DND-41 (cell line): ENCODE data around the gene CYP2A6.

Experiments
- ATAC-seq: fragments of 200-7000 bp; cut with Tn5 transposase; 3 replicates; pipeline ENCODE4 v1.9.1; 2021; ENCODE audit warnings: low read depth; ENCODE audit not compliant: insufficient read depth
- DNase-seq: peaks from one replicate; pipeline ENCODE4 v3.0.0-alpha.2; 2020
- H2AFZ ChIP-seq: 2 replicates; pipeline ENCODE4 v1.6.0; 2012; ENCODE audit warnings: low read depth, low read length
- H3K27ac ChIP-seq: 2 replicates; pipeline ENCODE4 v1.5.1; 2012; ENCODE audit warnings: low read length, inconsistent platforms
- H3K27me3 ChIP-seq: fragments of 200-600 bp; sonication (generic); 2 replicates; pipeline ENCODE4 v1.6.0; 2012; ENCODE audit warnings: low read length, mild to moderate bottlenecking, inconsistent platforms; ENCODE audit not compliant: insufficient read depth, poor library complexity
- H3K36me3 ChIP-seq: 2 replicates; pipeline ENCODE4 v1.5.1; 2012; ENCODE audit warnings: low read length, inconsistent platforms; ENCODE audit not compliant: insufficient read depth
- H3K4me1 ChIP-seq: 2 replicates; pipeline ENCODE4 v1.5.1; 2012; ENCODE audit warnings: mild to moderate bottlenecking, low read length; ENCODE audit not compliant: insufficient read depth
- H3K4me2 ChIP-seq: 2 replicates; pipeline ENCODE4 v1.6.0; 2012; ENCODE audit warnings: mild to moderate bottlenecking, moderate library complexity, low read length, inconsistent platforms; ENCODE audit not compliant: insufficient read depth
- H3K4me3 ChIP-seq, 2 experiments: fragments of 200-600 bp in 1 of 2; shearing (Covaris generic) in 1 of 2; 2 replicates each; pipeline ENCODE4 v1.5.1; 2012 to 2016; ENCODE audit warnings: inconsistent platforms in 2 of 2, low read length in 2 of 2, mild to moderate bottlenecking in 2 of 2, low read depth in 1 of 2, moderate library complexity in 1 of 2
- H3K79me2 ChIP-seq: 2 replicates; pipeline ENCODE4 v1.6.0; 2012; ENCODE audit warnings: low read length, inconsistent platforms; ENCODE audit not compliant: insufficient read depth
- H3K9ac ChIP-seq: 2 replicates; pipeline ENCODE4 v1.6.0; 2012; ENCODE audit warnings: low read depth, mild to moderate bottlenecking, inconsistent platforms, low read length, moderate library complexity
- H3K9me3 ChIP-seq: 2 replicates; pipeline ENCODE4 v1.5.1; 2012; ENCODE audit warnings: low read length, moderate library complexity, mild to moderate bottlenecking, inconsistent platforms; ENCODE audit not compliant: insufficient read depth, severe bottlenecking
- H4K20me1 ChIP-seq: 2 replicates; pipeline ENCODE4 v1.6.0; 2012; ENCODE audit warnings: low read length; ENCODE audit not compliant: insufficient read depth
- CTCF ChIP-seq: IDR thresholded peaks from 2 replicates; pipeline ENCODE4 v1.5.1; 2012; ENCODE audit warnings: borderline replicate concordance, low read length, moderate library complexity, mild to moderate bottlenecking; ENCODE audit not compliant: poor library complexity, severe bottlenecking; ENCODE audit errors: extremely low read depth
- EZH2 ChIP-seq: IDR thresholded peaks from 3 replicates; pipeline ENCODE4 v1.6.1; 2012; ENCODE audit warnings: borderline replicate concordance, low read depth, mild to moderate bottlenecking, moderate library complexity, low read length, inconsistent platforms; ENCODE audit not compliant: severe bottlenecking

The CYP2A6 gene

GRCh38 chr19:40807147-40808020 is 42.9 kb downstream of the CYP2A6 start:
- Histone ChIP-seq H3K79me2 (peaks cover 61% of the 10 kb centered on the region), H3K4me3 (no peak overlapping the region), H3K36me3 (peaks cover 77% of the 10 kb centered on the region), H3K4me1 (peaks cover 27% of the 10 kb centered on the region), H3K9me3 (no peaks in the 10 kb centered on the region), H3K9ac (no peak overlapping the region), H4K20me1 (peaks cover 77% of the 10 kb centered on the region), H2AFZ (no peak overlapping the region), H3K4me2 (no peak overlapping the region), H3K27me3 (no peaks in the 10 kb centered on the region), H3K27ac (no peak overlapping the region)
- TF ChIP-seq EZH2 (no peak), CTCF (peak; percentile 52)
- ATAC-seq, result no peak
- no peak for DNase-seq

- TF ChIP-seq CTCF (peak; percentile 68), EZH2 (no peak)
- peaks cover 85% of the 10 kb centered on the region for H3K36me3 ChIP-seq
- H3K9me3 ChIP-seq, result no peaks in the 10 kb centered on the region
- H3K27ac ChIP-seq, result no peak overlapping the region
- no peak overlapping the region for H2AFZ ChIP-seq
- peaks cover 69% of the 10 kb centered on the region for H3K79me2 ChIP-seq
- no peaks in the 10 kb centered on the region for H3K27me3 ChIP-seq
- peaks cover 85% of the 10 kb centered on the region for H4K20me1 ChIP-seq
- H3K9ac ChIP-seq, result no peak overlapping the region
- H3K4me1 ChIP-seq, result peaks cover 35% of the 10 kb centered on the region
- H3K4me2 ChIP-seq, result no peak overlapping the region
- DNase-seq (peak; percentile 72), ATAC-seq (peak; percentile 77)
- H3K4me3 ChIP-seq, result no peak overlapping the region
These were observed 43.7 kb downstream of the CYP2A6 start for GRCh38 chr19:40806423-40807146.

GRCh38 chr19:40805258-40805868 is 44.9 kb downstream of the CYP2A6 start:
- Histone ChIP-seq H3K79me2 (peaks cover 81% of the 10 kb centered on the region), H3K4me2 (0 out of 2 replicates have a peak overlapping the region, but pooled peaks have one; percentile 22), H4K20me1 (peaks cover 95% of the 10 kb centered on the region)

More at GRCh38 chr19:40805258-40805868, 44.9 kb downstream of the CYP2A6 start:
- Histone ChIP-seq H3K27me3 (no peaks in the 10 kb centered on the region), H3K9ac (no peak overlapping the region), H3K36me3 (peaks cover 95% of the 10 kb centered on the region), H3K9me3 (no peaks in the 10 kb centered on the region), H3K4me1 (peaks cover 46% of the 10 kb centered on the region), H3K27ac (no peak overlapping the region), H3K4me3 (no peak overlapping the region), H2AFZ (no peak overlapping the region)
- ATAC-seq (no peak), DNase-seq (no peak)
- TF ChIP-seq EZH2 (no peak), CTCF (no peak)
